Mesendoderm (in vitro differentiated cells): ENCODE results near the gene UNC5B.

Experiments
- DNase-seq: peaks from one replicate; pipeline ENCODE4 v3.0.0; 2013
- H2AK5ac ChIP-seq: 2 replicates; pipeline ENCODE4 v1.6.1; 2013; ENCODE audit warnings: low read length, inconsistent platforms
- H2BK120ac ChIP-seq: 2 replicates; pipeline ENCODE4 v1.6.1; 2013; ENCODE audit warnings: low read depth, mild to moderate bottlenecking, low read length, moderate library complexity, mixed read lengths
- H2BK15ac ChIP-seq: replicated peaks from 2 replicates; pipeline ENCODE4 v1.6.1; 2013; ENCODE audit warnings: low read depth, mild to moderate bottlenecking, moderate library complexity
- H2BK5ac ChIP-seq: 2 replicates; pipeline ENCODE4 v1.6.1; 2013; ENCODE audit warnings: low read length, inconsistent platforms
- H3K18ac ChIP-seq: 2 replicates; pipeline ENCODE4 v1.6.1; 2013; ENCODE audit warnings: mild to moderate bottlenecking, low read length, mixed read lengths
- H3K23ac ChIP-seq: one replicate; pipeline ENCODE4 v1.6.1; 2013; ENCODE audit warnings: low read length
- H3K27ac ChIP-seq: 2 replicates; pipeline ENCODE4 v1.5.1; 2013; ENCODE audit warnings: low read depth, mild to moderate bottlenecking, inconsistent platforms, low read length, moderate library complexity
- H3K27me3 ChIP-seq: 2 replicates; pipeline ENCODE4 v1.6.1; 2013; ENCODE audit warnings: low read length, control low read depth, mild to moderate bottlenecking, inconsistent platforms; ENCODE audit not compliant: insufficient read depth, poor library complexity
- H3K36me3 ChIP-seq: 2 replicates; pipeline ENCODE4 v1.6.1; 2013; ENCODE audit warnings: low read length, inconsistent platforms; ENCODE audit not compliant: control insufficient read depth, insufficient read depth
- H3K4ac ChIP-seq: one replicate; pipeline ENCODE4 v1.6.1; 2013; ENCODE audit warnings: low read depth, mild to moderate bottlenecking, low read length, moderate library complexity
- H3K4me1 ChIP-seq: 2 replicates; pipeline ENCODE4 v1.6.1; 2013; ENCODE audit warnings: low read depth, low read length, inconsistent platforms; ENCODE audit not compliant: control insufficient read depth
- H3K4me2 ChIP-seq: 2 replicates; pipeline ENCODE4 v1.6.1; 2013; ENCODE audit warnings: low read length
- H3K4me3 ChIP-seq: 2 replicates; pipeline ENCODE4 v1.5.1; 2013; ENCODE audit warnings: mild to moderate bottlenecking, low read length
- H3K56ac ChIP-seq: one replicate; pipeline ENCODE4 v1.6.1; 2013; ENCODE audit warnings: low read length
- H3K79me1 ChIP-seq: 2 replicates; pipeline ENCODE4 v1.6.1; 2013; ENCODE audit warnings: low read length, inconsistent platforms
- H3K79me2 ChIP-seq: 2 replicates; pipeline ENCODE4 v1.6.1; 2013; ENCODE audit warnings: mild to moderate bottlenecking, low read length; ENCODE audit not compliant: control insufficient read depth, insufficient read depth
- H3K9ac ChIP-seq: 2 replicates; pipeline ENCODE4 v1.6.1; 2013; ENCODE audit warnings: low read length, inconsistent platforms
- H4K5ac ChIP-seq: one replicate; pipeline ENCODE4 v1.6.1; 2013; ENCODE audit warnings: low read length
- H4K8ac ChIP-seq: one replicate; pipeline ENCODE4 v1.6.1; 2013; ENCODE audit warnings: low read depth, mild to moderate bottlenecking, control low read depth, low read length, moderate library complexity
- WGBS: extraction: QIAGEN DNeasy Blood & Tissue Kit; methylation state at CpG from one replicate; pipeline ENCODE4 v1.1.7; 2013; ENCODE audit warnings: low lambda C conversion rate, missing lambda C conversion rate; ENCODE audit not compliant: insufficient coverage; ENCODE audit errors: extremely low coverage; 5-methylcytosine and 5-hydroxymethylcytosine counted together

Gene UNC5B

DNA sequence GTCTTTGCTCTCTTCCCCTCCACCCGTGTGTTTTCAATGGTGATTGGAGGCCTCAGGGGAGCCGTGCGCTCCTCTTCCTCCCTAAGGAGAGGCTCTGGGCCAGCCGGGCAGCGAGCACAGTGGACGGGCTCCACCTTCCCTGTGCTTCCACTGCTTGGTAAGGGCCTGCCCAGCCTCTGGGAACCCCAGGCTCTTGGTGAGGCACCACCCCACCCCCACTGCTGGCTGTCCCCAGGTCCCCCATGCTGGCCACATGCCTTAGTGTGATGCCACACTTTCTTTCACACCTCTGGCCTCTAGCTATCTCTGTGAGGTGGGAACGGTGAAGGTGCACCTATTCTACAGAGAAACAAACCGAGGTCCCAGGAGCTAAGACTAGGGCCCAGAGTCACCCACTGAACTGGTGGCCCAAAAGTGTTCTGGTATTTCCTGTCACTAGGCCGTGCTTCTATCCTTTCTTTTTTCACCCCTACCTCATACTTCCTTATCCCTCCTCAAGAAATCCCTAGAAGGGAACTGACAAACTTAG lies 53.3 kb downstream of the UNC5B start:
- Histone ChIP-seq H3K79me1 (peaks cover under 1% of the 10 kb centered on the region), H3K23ac (no peak overlapping the region), H3K79me2 (no peaks in the 10 kb centered on the region), H3K4me2 (no peak overlapping the region), H2BK5ac (no peak overlapping the region), H3K27ac (peak overlapping the region; percentile 41), H2BK120ac (peak overlapping the region; percentile 4), H3K36me3 (no peaks in the 10 kb centered on the region), H3K4ac (peak overlapping the region; percentile 61), H2AK5ac (peak overlapping the region; percentile 52), H3K56ac (peak overlapping the region; percentile 69), H3K4me1 (peaks cover 22% of the 10 kb centered on the region), H4K5ac (no peak overlapping the region), H3K18ac (peak overlapping the region; percentile 51), H4K8ac (no peak overlapping the region), H3K4me3 (no peak overlapping the region), H3K27me3 (no peaks in the 10 kb centered on the region), H2BK15ac (no peak overlapping the region), H3K9ac (peak overlapping the region; percentile 31)
- no peak for DNase-seq
- WGBS: no CpG with 5 or more reads among the region's 9 CpGs

DNA sequence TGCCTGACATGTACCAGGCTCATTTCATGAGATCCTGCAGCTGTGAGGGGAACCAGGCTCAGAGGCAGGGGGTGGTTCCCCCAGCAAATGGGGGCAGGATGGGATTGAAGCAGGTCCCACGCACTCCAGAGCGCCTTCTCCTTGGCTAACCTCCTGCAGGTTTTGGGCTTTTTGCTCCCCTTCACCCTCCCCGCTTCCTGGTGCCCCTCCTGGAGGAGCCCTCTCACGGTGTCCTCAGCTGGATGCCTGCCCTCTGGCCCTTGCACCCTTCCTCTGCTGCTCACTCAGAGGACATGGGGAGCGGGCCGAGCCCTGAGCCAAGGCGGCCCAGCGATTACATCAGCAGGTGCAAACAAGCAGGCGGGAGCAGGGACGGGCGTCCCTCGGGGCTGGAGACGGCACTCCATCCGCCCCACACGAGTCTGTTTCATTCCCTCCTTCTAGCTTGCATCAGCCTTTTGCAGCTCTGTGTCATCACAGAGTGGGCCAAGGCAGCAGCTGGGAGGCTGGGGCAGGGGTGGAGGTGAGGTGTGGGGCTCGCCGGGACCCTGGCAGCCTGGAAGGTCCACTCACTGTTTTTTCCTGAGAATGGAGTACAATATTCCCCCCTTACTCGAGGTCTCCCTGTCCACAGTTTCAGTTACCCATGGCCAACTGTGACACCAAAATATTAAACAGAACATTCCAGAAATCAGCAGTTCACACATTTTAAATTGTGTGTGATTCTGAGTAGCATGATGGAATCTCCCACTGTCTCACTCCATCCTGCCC lies 54.0 kb downstream of the UNC5B start:
- Histone ChIP-seq H4K8ac (no peak overlapping the region), H2BK120ac (no peak overlapping the region), H3K4me3 (no peak overlapping the region), H3K9ac (peak overlapping the region; percentile 31), H2BK15ac (no peak overlapping the region), H3K4me2 (no peak overlapping the region), H3K79me1 (peaks cover 5% of the 10 kb centered on the region), H3K4ac (peak overlapping the region; percentile 49), H3K27ac (peak overlapping the region; percentile 41), H3K79me2 (peaks cover 3% of the 10 kb centered on the region), H2AK5ac (peak overlapping the region; percentile 19), H3K4me1 (peaks cover 22% of the 10 kb centered on the region), H4K5ac (no peak overlapping the region), H3K27me3 (no peaks in the 10 kb centered on the region), H2BK5ac (peak overlapping the region; percentile 28), H3K36me3 (no peaks in the 10 kb centered on the region), H3K56ac (peak overlapping the region; percentile 69), H3K23ac (peak overlapping the region; percentile 59), H3K18ac (no peak overlapping the region)
- peak; percentile 92 for DNase-seq
- no CpG with 5 or more reads among the region's 18 CpGs for WGBS

DNA sequence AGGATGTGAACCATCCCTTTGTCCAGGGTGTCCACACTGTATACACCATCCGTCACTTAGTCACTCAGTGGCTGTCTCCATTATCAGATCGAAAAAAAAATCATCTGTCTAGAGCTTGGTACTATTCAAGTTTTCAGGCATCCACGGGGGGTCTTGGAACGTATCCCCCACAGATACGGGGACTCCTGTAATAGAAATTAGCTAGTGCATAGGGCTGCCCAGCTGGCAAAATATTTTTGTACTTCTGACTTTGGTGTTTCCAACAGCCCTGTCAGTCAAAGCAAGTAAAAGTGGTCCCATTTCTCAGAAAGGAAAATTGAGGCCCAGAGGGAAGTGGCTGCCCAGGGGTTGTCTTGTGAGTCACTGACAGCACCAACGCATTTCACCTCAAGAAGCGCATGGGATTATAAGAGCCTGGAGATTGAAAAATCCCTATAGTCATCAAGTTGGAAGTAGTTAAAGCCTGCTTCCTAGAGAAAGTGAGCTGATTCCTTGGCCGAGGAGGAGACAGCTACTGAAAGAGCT lies 54.6 kb downstream of the UNC5B start:
- Histone ChIP-seq H4K5ac (no peak overlapping the region), H3K18ac (no peak overlapping the region), H3K27me3 (no peaks in the 10 kb centered on the region), H3K56ac (peak overlapping the region; percentile 30), H3K4me1 (peaks cover 22% of the 10 kb centered on the region), H4K8ac (no peak overlapping the region), H2BK5ac (no peak overlapping the region), H3K79me2 (peaks cover 3% of the 10 kb centered on the region), H3K4me3 (no peak overlapping the region), H2BK120ac (no peak overlapping the region), H2AK5ac (no peak overlapping the region), H3K79me1 (peaks cover 5% of the 10 kb centered on the region), H3K9ac (peak overlapping the region; percentile 1), H3K4ac (peak overlapping the region; percentile 49), H3K27ac (peak overlapping the region; percentile 40), H2BK15ac (no peak overlapping the region), H3K36me3 (no peaks in the 10 kb centered on the region), H3K23ac (no peak overlapping the region), H3K4me2 (no peak overlapping the region)
- no peak for DNase-seq
- no CpG with 5 or more reads among the region's 8 CpGs for whole genome bisulfite sequencing

DNA sequence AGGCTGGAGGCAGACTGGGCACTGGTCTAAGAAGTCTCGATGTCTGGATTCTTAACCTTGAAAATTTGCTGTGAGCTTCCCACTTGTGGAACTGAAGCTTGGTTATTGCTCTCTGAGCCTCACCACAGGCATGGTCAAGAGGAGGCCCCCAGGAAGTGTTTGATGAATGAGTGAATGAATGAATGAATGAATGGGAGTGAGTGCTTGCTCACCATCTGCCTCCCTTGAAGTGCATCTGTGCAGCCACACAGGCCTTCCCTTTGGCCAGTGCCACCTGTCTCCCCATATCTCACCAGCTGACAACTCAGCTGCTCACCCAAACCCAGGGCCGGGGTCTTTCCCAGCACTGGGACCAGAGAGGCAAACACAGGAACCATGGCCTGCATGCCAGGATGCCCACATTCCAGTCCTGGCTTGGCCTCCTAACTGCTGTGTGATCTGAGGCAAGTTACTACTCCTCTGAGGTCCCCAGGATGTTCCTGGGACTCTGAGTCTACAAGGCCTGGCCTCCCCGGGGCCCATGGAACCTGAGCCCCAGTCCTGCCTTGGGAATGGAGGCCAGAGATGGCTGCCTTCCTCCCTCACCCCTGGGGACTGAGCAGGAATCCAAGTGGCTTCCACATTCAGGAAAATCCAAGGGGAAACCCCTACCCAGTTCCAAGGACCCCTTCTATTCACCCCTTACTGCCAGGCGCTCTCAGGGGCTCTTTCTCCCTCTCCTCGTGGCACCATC lies 55.3 kb downstream of the UNC5B start:
- Histone ChIP-seq H3K9ac (no peak overlapping the region), H3K36me3 (no peaks in the 10 kb centered on the region), H3K23ac (no peak overlapping the region), H4K5ac (no peak overlapping the region), H3K79me2 (peaks cover 3% of the 10 kb centered on the region), H3K4me1 (peaks cover 22% of the 10 kb centered on the region), H4K8ac (no peak overlapping the region), H2BK15ac (no peak overlapping the region), H2BK120ac (no peak overlapping the region), H3K79me1 (peaks cover 5% of the 10 kb centered on the region), H3K4ac (no peak overlapping the region), H3K4me3 (no peak overlapping the region), H2BK5ac (no peak overlapping the region), H2AK5ac (no peak overlapping the region), H3K18ac (peak overlapping the region; percentile 6), H3K27me3 (no peaks in the 10 kb centered on the region), H3K56ac (no peak overlapping the region), H3K27ac (no peak overlapping the region), H3K4me2 (no peak overlapping the region)
- no CpG with 5 or more reads among the region's 5 CpGs for WGBS
- DNase-seq: no peak

DNA sequence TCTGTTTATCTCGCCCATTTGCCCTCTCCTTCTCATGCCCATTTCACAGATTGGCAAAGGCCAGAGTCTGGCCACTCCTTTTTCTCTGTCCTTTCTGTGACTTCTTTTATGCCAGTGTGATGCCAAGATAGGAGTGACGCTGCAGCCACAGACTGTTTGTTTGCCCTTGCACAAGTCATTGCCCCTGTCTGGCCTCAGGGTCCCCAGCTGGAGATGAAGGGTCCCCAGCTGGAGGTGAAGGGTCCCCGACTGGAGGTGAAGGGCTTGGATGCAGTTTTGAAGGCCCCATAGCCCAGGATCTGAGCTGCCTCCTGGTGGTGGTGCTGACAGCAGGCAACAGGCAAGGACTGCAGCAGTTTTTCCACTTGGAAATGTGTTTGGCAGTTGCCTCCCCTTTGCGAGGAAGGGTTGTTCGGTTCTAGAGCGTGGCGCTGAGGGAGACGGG lies 55.9 kb downstream of the UNC5B start:
- no peak overlapping the region for H3K27ac ChIP-seq
- DNase-seq: peak; percentile 82
- no CpG with 5 or more reads among the region's 8 CpGs for WGBS

More for the DNA sequence above, 55.9 kb downstream of the UNC5B start:
- H3K4ac ChIP-seq: no peak overlapping the region
- peak overlapping the region; percentile 21 for H3K9ac ChIP-seq
- peak overlapping the region; percentile 10 for H3K18ac ChIP-seq
- no peak overlapping the region for H2BK5ac ChIP-seq
- H2BK15ac ChIP-seq: no peak overlapping the region
- no peaks in the 10 kb centered on the region for H3K27me3 ChIP-seq
- H3K56ac ChIP-seq: peak overlapping the region; percentile 82
- peaks cover 5% of the 10 kb centered on the region for H3K79me1 ChIP-seq
- H2AK5ac ChIP-seq: no peak overlapping the region
- H2BK120ac ChIP-seq: no peak overlapping the region
- no peak overlapping the region for H4K5ac ChIP-seq
- H3K4me2 ChIP-seq: no peak overlapping the region
- peaks cover 16% of the 10 kb centered on the region for H3K4me1 ChIP-seq
- H4K8ac ChIP-seq: no peak overlapping the region
- no peaks in the 10 kb centered on the region for H3K36me3 ChIP-seq
- no peak overlapping the region for H3K4me3 ChIP-seq
- peaks cover 3% of the 10 kb centered on the region for H3K79me2 ChIP-seq
- no peak overlapping the region for H3K23ac ChIP-seq
